ENCODE measurements around the gene CADPS2.

DNA sequence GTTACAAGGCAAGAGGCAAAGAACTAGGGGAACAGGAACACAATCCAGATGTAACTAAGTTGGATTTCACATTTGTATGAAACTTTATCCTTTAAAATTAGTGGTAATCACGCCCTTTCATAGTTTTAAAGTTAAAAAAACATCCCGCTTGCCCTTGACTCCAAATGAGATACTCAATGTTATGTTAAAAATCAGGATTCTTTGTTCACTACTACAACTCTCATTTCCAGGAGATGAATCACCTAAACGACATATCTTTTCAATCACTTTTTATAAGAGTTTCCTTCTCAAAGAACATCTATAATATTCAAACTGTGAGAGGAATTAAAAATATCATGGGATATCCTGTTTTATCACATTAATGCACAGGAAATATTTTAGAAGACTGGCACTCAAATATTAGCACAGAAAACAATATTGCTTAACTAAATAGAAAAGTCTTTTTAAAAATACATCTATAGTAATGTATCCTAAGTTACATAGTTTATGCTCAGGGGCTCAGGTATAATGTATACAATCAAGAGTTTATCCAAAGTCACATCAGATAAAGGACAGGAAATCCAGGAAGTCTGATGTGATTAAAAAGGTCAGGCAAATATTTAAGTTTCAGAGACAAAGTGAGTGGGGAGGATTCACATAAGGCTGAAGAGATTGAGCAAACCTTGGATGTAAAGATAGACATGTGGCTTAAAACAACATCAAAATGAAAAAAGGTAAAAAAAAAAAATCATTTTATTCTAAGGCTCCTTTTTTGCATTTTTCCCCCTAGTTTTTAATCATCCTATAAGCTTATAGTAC, 41.9 kb downstream of the CADPS2 start:
- TF ChIP-seq, protein P1, sequence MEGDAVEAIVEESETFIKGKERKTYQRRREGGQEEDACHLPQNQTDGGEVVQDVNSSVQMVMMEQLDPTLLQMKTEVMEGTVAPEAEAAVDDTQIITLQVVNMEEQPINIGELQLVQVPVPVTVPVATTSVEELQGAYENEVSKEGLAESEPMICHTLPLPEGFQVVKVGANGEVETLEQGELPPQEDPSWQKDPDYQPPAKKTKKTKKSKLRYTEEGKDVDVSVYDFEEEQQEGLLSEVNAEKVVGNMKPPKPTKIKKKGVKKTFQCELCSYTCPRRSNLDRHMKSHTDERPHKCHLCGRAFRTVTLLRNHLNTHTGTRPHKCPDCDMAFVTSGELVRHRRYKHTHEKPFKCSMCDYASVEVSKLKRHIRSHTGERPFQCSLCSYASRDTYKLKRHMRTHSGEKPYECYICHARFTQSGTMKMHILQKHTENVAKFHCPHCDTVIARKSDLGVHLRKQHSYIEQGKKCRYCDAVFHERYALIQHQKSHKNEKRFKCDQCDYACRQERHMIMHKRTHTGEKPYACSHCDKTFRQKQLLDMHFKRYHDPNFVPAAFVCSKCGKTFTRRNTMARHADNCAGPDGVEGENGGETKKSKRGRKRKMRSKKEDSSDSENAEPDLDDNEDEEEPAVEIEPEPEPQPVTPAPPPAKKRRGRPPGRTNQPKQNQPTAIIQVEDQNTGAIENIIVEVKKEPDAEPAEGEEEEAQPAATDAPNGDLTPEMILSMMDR (conservative IDR thresholded peaks at IDR 0.05; ENCODE audit: low read length), result no peak
- no peak for TF ChIP-seq EZH2phosphoT487 (IDR thresholded peaks at IDR 0.05; ENCODE audit: borderline replicate concordance)

Data from Loucy (cell line).